ENCODE data around the gene IFT80. TPM values are rescaled to one million over a fixed set of nuclear protein-coding genes. Genes with fewer than 3 reads are reported as not detected.

The IFT80 gene
- total and polyA plus RNA-seq, 2 donors (not counting 1 experiment from before 2014, with no cell fraction given) = 38.4 to 75.0 TPM

GRCh38 chr3:160278210-160278609 is 120.8 kb downstream of the IFT80 start:
- no peak overlapping the region for H3K4me3 ChIP-seq (replicated peaks in 1 of 4; ENCODE audit: control extremely low read depth in 1 of 4, insufficient read depth in 1 of 4, low read depth in 3 of 4, low read length in 4 of 4)
- TF ChIP-seq EZH2 (IDR thresholded peaks at IDR 0.05; ENCODE audit: low read length, missing control alignments) (no peak), CTCF (conservative IDR thresholded peaks at IDR 0.05 in 1 of 2, IDR thresholded peaks at IDR 0.05 in 1 of 2; ENCODE audit: low read depth in 1 of 2, low read length in 2 of 2) (no peak)

GRCh38 chr3:160265088-160265487 is 133.9 kb downstream of the IFT80 start:
- no peak for DNase-seq (ENCODE audit: low read depth in 2 of 2)
- Histone ChIP-seq H3K4me1 (ENCODE audit: control insufficient read depth, extremely low read depth, insufficient read depth, low read length) (no peaks in the 10 kb centered on the region), H3K9ac (ENCODE audit: insufficient read depth, low read length) (no peak overlapping the region), H3K36me3 (ENCODE audit: control insufficient read depth, insufficient read depth, low read length) (no peaks in the 10 kb centered on the region), H3K4me3 (replicated peaks in 1 of 4; ENCODE audit: control extremely low read depth in 1 of 4, insufficient read depth in 1 of 4, low read depth in 3 of 4, low read length in 4 of 4) (no peak overlapping the region), H3K4me2 (ENCODE audit: extremely low read depth, insufficient read depth, low read length) (no peak overlapping the region), H2AFZ (ENCODE audit: low read length) (no peak overlapping the region), H3K79me2 (ENCODE audit: control insufficient read depth, insufficient read depth, low read length) (no peaks in the 10 kb centered on the region), H3K9me3 (ENCODE audit: control insufficient read depth, insufficient read depth, low read depth, low read length) (no peaks in the 10 kb centered on the region), H3K27ac (ENCODE audit: insufficient read depth, low read length) (no peak overlapping the region), H4K20me1 (ENCODE audit: control insufficient read depth, extremely low read depth, insufficient read depth, low read length) (no peaks in the 10 kb centered on the region), H3K27me3 (ENCODE audit: control insufficient read depth, insufficient read depth, low read length) (no peaks in the 10 kb centered on the region)
- TF ChIP-seq EZH2 (IDR thresholded peaks at IDR 0.05; ENCODE audit: low read length, missing control alignments) = no peak
- no peak for TF ChIP-seq CTCF (conservative IDR thresholded peaks at IDR 0.05 in 1 of 2, IDR thresholded peaks at IDR 0.05 in 1 of 2; ENCODE audit: low read depth in 1 of 2, low read length in 2 of 2)

More at GRCh38 chr3:160278210-160278609, 120.8 kb downstream of the IFT80 start:
- no peak for DNase-seq (ENCODE audit: low read depth in 2 of 2)
- Histone ChIP-seq H3K4me1 (ENCODE audit: control insufficient read depth, extremely low read depth, insufficient read depth, low read length) (no peaks in the 10 kb centered on the region), H3K27ac (ENCODE audit: insufficient read depth, low read length) (no peak overlapping the region), H4K20me1 (ENCODE audit: control insufficient read depth, extremely low read depth, insufficient read depth, low read length) (no peaks in the 10 kb centered on the region), H3K9me3 (ENCODE audit: control insufficient read depth, insufficient read depth, low read depth, low read length) (no peaks in the 10 kb centered on the region), H2AFZ (ENCODE audit: low read length) (no peak overlapping the region), H3K9ac (ENCODE audit: insufficient read depth, low read length) (no peak overlapping the region), H3K4me2 (ENCODE audit: extremely low read depth, insufficient read depth, low read length) (no peak overlapping the region), H3K27me3 (ENCODE audit: control insufficient read depth, insufficient read depth, low read length) (no peaks in the 10 kb centered on the region), H3K36me3 (ENCODE audit: control insufficient read depth, insufficient read depth, low read length) (peaks cover 2% of the 10 kb centered on the region), H3K79me2 (ENCODE audit: control insufficient read depth, insufficient read depth, low read length) (no peaks in the 10 kb centered on the region)

GRCh38 chr3:160260587-160261270 is 138.3 kb downstream of the IFT80 start:
- no peaks in the 10 kb centered on the region for H4K20me1 ChIP-seq (ENCODE audit: control insufficient read depth, extremely low read depth, insufficient read depth, low read length)
- peak overlapping the region in 1 of 4 experiments; percentile 22 for H3K4me3 ChIP-seq (replicated peaks in 1 of 4; ENCODE audit: control extremely low read depth in 1 of 4, insufficient read depth in 1 of 4, low read depth in 3 of 4, low read length in 4 of 4)
- no peak overlapping the region for H3K9ac ChIP-seq (ENCODE audit: insufficient read depth, low read length)
- H3K4me1 ChIP-seq (ENCODE audit: control insufficient read depth, extremely low read depth, insufficient read depth, low read length) = no peaks in the 10 kb centered on the region
- no peak overlapping the region for H2AFZ ChIP-seq (ENCODE audit: low read length)
- no peaks in the 10 kb centered on the region for H3K27me3 ChIP-seq (ENCODE audit: control insufficient read depth, insufficient read depth, low read length)
- H3K4me2 ChIP-seq (ENCODE audit: extremely low read depth, insufficient read depth, low read length) = peak overlapping the region; percentile 68
- no peaks in the 10 kb centered on the region for H3K9me3 ChIP-seq (ENCODE audit: control insufficient read depth, insufficient read depth, low read depth, low read length)
- H3K27ac ChIP-seq (ENCODE audit: insufficient read depth, low read length) = no peak overlapping the region
- H3K36me3 ChIP-seq (ENCODE audit: control insufficient read depth, insufficient read depth, low read length) = no peaks in the 10 kb centered on the region
- no peak for TF ChIP-seq CTCF (conservative IDR thresholded peaks at IDR 0.05 in 1 of 2, IDR thresholded peaks at IDR 0.05 in 1 of 2; ENCODE audit: low read depth in 1 of 2, low read length in 2 of 2)
- no peak for TF ChIP-seq EZH2 (IDR thresholded peaks at IDR 0.05; ENCODE audit: low read length, missing control alignments)
- no peak for DNase-seq (ENCODE audit: low read depth in 2 of 2)
- no peaks in the 10 kb centered on the region for H3K79me2 ChIP-seq (ENCODE audit: control insufficient read depth, insufficient read depth, low read length)

Data from fibroblast of lung (primary cell).